HepG2 (cell line): ENCODE results near the gene EPHB3. TPM values are rescaled to one million over a fixed set of nuclear protein-coding genes. Genes with fewer than 3 reads are reported as not detected.

Experiments
- CEBPZ ChIP-seq: IDR thresholded peaks from 2 replicates; pipeline ENCODE4 v1.6.1; 2012; ENCODE audit warnings: low read length, improper control_type of control experiment
- HDAC1 ChIP-seq: sonication (generic); formaldehyde crosslinking; IDR thresholded peaks from 2 replicates; pipeline ENCODE4 v1.5.1; 2020; ENCODE audit warnings: mild to moderate bottlenecking, missing genetic modification reagents
- HIVEP1 ChIP-seq: sonication (generic); formaldehyde crosslinking; IDR thresholded peaks from 2 replicates; pipeline ENCODE4 v1.4.0; 2020; ENCODE audit warnings: mild to moderate bottlenecking, missing genetic modification reagents
- MAZ ChIP-seq, 2 experiments: sonication (generic) in 1 of 2; formaldehyde crosslinking in 1 of 2; IDR thresholded peaks; 2 replicates each; pipeline versions ENCODE4 v1.5.0 to v1.6.1; 2012 to 2020; ENCODE audit warnings: low read depth in 2 of 2, mild to moderate bottlenecking in 2 of 2, borderline replicate concordance in 1 of 2, improper control_type of control experiment in 1 of 2, low read length in 1 of 2, missing genetic modification reagents in 1 of 2, moderate library complexity in 1 of 2
- ZNF331 ChIP-seq: sonication (generic); formaldehyde crosslinking; IDR thresholded peaks from 2 replicates; pipeline ENCODE4 v1.4.0; 2020; ENCODE audit warnings: missing genetic modification reagents
- ZNF367 ChIP-seq: sonication (generic); formaldehyde crosslinking; IDR thresholded peaks from 2 replicates; pipeline ENCODE4 v1.4.0; 2020; ENCODE audit warnings: missing genetic modification reagents, borderline replicate concordance
- ZNF564 ChIP-seq: sonication (generic); formaldehyde crosslinking; IDR thresholded peaks from 2 replicates; pipeline ENCODE4 v1.8.1; 2023; ENCODE audit warnings: mild to moderate bottlenecking, missing genetic modification reagents
- ZNF781 ChIP-seq: sonication (generic); formaldehyde crosslinking; IDR thresholded peaks from 2 replicates; pipeline ENCODE4 v1.5.1; 2020; ENCODE audit warnings: borderline replicate concordance, mild to moderate bottlenecking, missing genetic modification reagents; ENCODE audit errors: not compliant biosample characterization
- ZSCAN31 ChIP-seq: sonication (generic); formaldehyde crosslinking; IDR thresholded peaks from 2 replicates; pipeline ENCODE4 v1.5.0; 2020; ENCODE audit warnings: low read depth, mild to moderate bottlenecking, missing genetic modification reagents
- polyA plus RNA-seq, 8 experiments: library from polyadenylated mRNA; depleted of rRNA in 3 of 8; stranded (reverse) in 7 of 8; unstranded in 1 of 8; fragments of >200 nt; fragmentation: Illumina TruSeq in 4 of 8; extraction: Trizol in 4 of 8; gene quantifications; 2 replicates each; pipeline versions ENCODE4 v1.2.1 to v1.2.3, GENCODE V29; 2011 to 2016; ENCODE audit warnings: low read depth in 4 of 8, missing spikeins in 1 of 8, mixed read lengths in 1 of 8; ENCODE audit not compliant: insufficient read depth in 1 of 8
- total RNA-seq, 5 experiments: library from RNA; depleted of rRNA; stranded (reverse); fragments of >200 nt; fragmentation: Illumina TruSeq; extraction: Trizol; gene quantifications; 2 replicates each; pipeline ENCODE4 v1.2.3, GENCODE V29; 2016; ENCODE audit warnings: low read depth in 1 of 5
- TF ChIP-seq, protein P1 (sequence below): sonication (generic); formaldehyde crosslinking; conservative IDR thresholded peaks from 2 replicates; pipeline ENCODE4 v1.8.0; 2022; ENCODE audit warnings: missing genetic modification reagents
- TF ChIP-seq, protein P2 (sequence below): sonication (generic); formaldehyde crosslinking; IDR thresholded peaks from 2 replicates; pipeline ENCODE4 v1.9.0; 2021; ENCODE audit warnings: missing genetic modification reagents, borderline replicate concordance
- TF ChIP-seq, protein P3 (sequence below): sonication (generic); formaldehyde crosslinking; IDR thresholded peaks from 2 replicates; pipeline ENCODE4 v1.4.0; 2020; ENCODE audit warnings: missing genetic modification reagents
- TF ChIP-seq, protein P4 (sequence below): sonication (generic); formaldehyde crosslinking; conservative IDR thresholded peaks from 2 replicates; pipeline ENCODE4 v1.4.0; 2020; ENCODE audit warnings: missing genetic modification reagents

Gene EPHB3
- total and polyA plus RNA-seq, 2 of the 13 experiments (the other 11 are each of a cell fraction or from before 2014, with no cell fraction given) = 0.01 TPM; not detected in 1

- TF ChIP-seq, protein P1, sequence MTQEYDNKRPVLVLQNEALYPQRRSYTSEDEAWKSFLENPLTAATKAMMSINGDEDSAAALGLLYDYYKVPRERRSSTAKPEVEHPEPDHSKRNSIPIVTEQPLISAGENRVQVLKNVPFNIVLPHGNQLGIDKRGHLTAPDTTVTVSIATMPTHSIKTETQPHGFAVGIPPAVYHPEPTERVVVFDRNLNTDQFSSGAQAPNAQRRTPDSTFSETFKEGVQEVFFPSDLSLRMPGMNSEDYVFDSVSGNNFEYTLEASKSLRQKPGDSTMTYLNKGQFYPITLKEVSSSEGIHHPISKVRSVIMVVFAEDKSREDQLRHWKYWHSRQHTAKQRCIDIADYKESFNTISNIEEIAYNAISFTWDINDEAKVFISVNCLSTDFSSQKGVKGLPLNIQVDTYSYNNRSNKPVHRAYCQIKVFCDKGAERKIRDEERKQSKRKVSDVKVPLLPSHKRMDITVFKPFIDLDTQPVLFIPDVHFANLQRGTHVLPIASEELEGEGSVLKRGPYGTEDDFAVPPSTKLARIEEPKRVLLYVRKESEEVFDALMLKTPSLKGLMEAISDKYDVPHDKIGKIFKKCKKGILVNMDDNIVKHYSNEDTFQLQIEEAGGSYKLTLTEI (CRISPR knock-in tag) = no peak
- TF ChIP-seq, protein P2, sequence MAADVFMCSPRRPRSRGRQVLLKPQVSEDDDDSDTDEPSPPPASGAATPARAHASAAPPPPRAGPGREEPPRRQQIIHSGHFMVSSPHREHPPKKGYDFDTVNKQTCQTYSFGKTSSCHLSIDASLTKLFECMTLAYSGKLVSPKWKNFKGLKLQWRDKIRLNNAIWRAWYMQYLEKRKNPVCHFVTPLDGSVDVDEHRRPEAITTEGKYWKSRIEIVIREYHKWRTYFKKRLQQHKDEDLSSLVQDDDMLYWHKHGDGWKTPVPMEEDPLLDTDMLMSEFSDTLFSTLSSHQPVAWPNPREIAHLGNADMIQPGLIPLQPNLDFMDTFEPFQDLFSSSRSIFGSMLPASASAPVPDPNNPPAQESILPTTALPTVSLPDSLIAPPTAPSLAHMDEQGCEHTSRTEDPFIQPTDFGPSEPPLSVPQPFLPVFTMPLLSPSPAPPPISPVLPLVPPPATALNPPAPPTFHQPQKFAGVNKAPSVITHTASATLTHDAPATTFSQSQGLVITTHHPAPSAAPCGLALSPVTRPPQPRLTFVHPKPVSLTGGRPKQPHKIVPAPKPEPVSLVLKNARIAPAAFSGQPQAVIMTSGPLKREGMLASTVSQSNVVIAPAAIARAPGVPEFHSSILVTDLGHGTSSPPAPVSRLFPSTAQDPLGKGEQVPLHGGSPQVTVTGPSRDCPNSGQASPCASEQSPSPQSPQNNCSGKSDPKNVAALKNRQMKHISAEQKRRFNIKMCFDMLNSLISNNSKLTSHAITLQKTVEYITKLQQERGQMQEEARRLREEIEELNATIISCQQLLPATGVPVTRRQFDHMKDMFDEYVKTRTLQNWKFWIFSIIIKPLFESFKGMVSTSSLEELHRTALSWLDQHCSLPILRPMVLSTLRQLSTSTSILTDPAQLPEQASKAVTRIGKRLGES = no peak
- TF ChIP-seq ZNF564 (no peak), CEBPZ (no peak), HIVEP1 (CRISPR knock-in tag) (no peak), ZNF367 (CRISPR knock-in tag) (no peak), MAZ (IDR thresholded peaks at IDR 0.05; ENCODE audit: borderline replicate concordance, low read depth, low read length) (no peak), MAZ (CRISPR knock-in tag; IDR thresholded peaks at IDR 0.05; ENCODE audit: low read depth) (no peak), ZNF781 (CRISPR knock-in tag) (no peak), ZNF331 (CRISPR knock-in tag) (no peak), ZSCAN31 (no peak), HDAC1 (CRISPR knock-in tag) (no peak)
- TF ChIP-seq, protein P3, sequence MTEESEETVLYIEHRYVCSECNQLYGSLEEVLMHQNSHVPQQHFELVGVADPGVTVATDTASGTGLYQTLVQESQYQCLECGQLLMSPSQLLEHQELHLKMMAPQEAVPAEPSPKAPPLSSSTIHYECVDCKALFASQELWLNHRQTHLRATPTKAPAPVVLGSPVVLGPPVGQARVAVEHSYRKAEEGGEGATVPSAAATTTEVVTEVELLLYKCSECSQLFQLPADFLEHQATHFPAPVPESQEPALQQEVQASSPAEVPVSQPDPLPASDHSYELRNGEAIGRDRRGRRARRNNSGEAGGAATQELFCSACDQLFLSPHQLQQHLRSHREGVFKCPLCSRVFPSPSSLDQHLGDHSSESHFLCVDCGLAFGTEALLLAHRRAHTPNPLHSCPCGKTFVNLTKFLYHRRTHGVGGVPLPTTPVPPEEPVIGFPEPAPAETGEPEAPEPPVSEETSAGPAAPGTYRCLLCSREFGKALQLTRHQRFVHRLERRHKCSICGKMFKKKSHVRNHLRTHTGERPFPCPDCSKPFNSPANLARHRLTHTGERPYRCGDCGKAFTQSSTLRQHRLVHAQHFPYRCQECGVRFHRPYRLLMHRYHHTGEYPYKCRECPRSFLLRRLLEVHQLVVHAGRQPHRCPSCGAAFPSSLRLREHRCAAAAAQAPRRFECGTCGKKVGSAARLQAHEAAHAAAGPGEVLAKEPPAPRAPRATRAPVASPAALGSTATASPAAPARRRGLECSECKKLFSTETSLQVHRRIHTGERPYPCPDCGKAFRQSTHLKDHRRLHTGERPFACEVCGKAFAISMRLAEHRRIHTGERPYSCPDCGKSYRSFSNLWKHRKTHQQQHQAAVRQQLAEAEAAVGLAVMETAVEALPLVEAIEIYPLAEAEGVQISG = no peak
- TF ChIP-seq, protein P4, sequence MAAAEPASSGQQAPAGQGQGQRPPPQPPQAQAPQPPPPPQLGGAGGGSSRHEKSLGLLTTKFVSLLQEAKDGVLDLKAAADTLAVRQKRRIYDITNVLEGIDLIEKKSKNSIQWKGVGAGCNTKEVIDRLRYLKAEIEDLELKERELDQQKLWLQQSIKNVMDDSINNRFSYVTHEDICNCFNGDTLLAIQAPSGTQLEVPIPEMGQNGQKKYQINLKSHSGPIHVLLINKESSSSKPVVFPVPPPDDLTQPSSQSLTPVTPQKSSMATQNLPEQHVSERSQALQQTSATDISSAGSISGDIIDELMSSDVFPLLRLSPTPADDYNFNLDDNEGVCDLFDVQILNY = no peak
Measured at GRCh38 chr3:184631472-184631861, 69.9 kb downstream of the EPHB3 start (continued).
